KOPT-K1 (cell line): ENCODE results near the gene TMPRSS6.

ENCODE experiments used
- H3K27ac ChIP-seq: fragments of 200-600 bp; sonication (generic); 2 replicates; pipeline ENCODE4 v1.5.1; 2016; ENCODE audit warnings: antibody characterized with exemption, mild to moderate bottlenecking, low read depth, low read length; ENCODE audit not compliant: poor library complexity, severe bottlenecking
- H3K36me3 ChIP-seq: fragments of 200-600 bp; sonication (generic); 2 replicates; pipeline ENCODE4 v1.5.1; 2017; ENCODE audit warnings: antibody characterized with exemption, mild to moderate bottlenecking, low read length, moderate library complexity; ENCODE audit not compliant: insufficient read depth
- H3K9me3 ChIP-seq: fragments of 200-600 bp; sonication (generic); 2 replicates; pipeline ENCODE4 v1.5.1; 2017; ENCODE audit warnings: antibody characterized with exemption, low read length, mild to moderate bottlenecking; ENCODE audit not compliant: insufficient read depth, poor library complexity, severe bottlenecking

TMPRSS6 gene

GRCh38 chr22:37132773-37133172, 23.3 kb upstream of the TMPRSS6 start:
- Histone ChIP-seq H3K36me3 (peaks cover 11% of the 10 kb centered on the region; the same call in 1 of the 2 replicates), H3K27ac (no peak overlapping the region)

GRCh38 chr22:37129866-37130441, 20.4 kb upstream of the TMPRSS6 start:
- H3K36me3 ChIP-seq = peaks cover 5% of the 10 kb centered on the region; the same call in 1 of the 2 replicates
- H3K27ac ChIP-seq = no peak overlapping the region
- no peaks in the 10 kb centered on the region for H3K9me3 ChIP-seq

More at GRCh38 chr22:37132773-37133172, 23.3 kb upstream of the TMPRSS6 start:
- H3K9me3 ChIP-seq = no peaks in the 10 kb centered on the region

DNA sequence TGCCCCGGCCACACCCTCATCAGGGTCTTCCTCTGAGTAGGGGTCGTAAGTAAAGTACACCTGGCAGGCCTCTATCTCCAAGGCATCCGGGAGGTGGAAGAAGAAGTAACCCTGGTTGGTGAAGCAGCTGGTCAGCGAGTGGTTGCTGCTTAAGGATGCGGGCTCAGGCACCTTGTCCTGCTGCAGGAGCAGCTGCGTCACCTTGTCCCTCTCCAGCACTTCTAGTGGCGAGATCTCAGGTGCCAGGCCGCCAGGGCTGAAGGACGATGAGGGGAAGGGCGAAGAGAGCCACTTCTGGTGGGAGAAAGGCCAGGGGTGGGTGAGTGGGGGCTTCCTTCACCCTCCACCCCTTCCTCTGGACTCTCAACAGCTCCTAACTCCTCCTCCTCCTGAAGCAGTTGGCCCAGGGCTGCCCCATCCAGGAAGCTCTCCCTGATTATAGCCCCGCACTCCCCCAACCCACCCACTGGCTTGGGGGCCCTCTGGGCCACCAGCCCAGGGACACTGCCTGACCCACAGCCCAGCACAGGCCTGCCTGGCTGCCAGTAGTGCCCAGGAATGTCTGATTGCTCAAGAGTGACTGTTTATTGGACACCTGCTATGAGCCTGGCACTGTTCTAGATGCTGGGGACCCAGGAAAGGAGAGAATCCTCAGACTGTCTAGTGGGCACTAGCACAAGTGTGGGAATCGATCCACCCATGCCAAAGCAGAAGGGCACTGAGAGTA, 19.2 kb upstream of the TMPRSS6 start:
- no peaks in the 10 kb centered on the region for H3K9me3 ChIP-seq
- no peak overlapping the region for H3K27ac ChIP-seq
- H3K36me3 ChIP-seq = no peaks in the 10 kb centered on the region

DNA sequence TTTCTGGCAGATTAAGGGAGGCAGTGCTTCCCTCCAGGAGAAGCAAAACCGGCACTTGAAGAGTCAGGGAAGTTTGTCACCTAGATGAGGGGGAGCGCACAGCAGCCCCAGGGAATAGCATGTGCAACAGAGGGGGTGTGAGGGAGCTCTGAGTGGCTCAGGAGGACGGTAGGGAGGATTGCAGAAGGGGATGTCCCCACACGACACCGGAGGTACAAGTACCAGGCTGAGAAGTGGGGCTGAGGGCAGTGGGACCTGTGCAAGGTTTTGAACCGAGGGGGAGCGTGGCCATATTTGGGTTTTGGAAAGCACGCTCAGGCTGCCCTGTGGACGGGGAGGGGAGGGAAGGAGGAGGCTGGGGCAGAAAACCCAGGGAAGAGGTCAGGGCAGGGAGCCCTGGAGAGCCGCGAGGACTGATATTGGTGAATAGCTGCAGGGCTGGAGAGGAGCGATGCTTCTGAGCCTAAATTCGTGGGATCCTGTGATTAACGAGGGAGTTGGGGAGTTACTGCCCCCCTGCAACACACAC, 17.9 kb upstream of the TMPRSS6 start:
- Histone ChIP-seq H3K9me3 (no peaks in the 10 kb centered on the region), H3K36me3 (no peaks in the 10 kb centered on the region), H3K27ac (no peak overlapping the region)

DNA sequence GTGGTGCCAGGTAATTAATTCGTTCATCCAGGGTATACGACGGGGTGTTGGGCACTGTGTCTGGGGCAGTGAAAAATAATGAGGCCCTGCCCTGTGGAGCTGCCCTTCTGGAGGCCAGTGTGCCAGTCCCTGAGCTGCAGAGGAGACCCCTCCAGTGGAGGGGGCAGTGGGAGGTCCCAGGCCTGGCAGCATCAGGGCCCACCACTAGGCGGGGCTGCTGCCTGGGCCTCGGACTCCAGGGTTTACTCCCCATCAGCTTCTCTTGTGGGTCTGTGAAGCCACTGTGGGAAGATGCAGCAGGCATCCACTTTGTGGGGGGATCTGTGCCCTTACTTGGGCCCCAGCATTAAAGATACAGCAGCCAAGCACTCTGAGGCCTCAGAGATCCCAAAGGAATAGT, 17.4 kb upstream of the TMPRSS6 start:
- Histone ChIP-seq H3K9me3 (no peaks in the 10 kb centered on the region), H3K27ac (no peak overlapping the region), H3K36me3 (no peaks in the 10 kb centered on the region)

- H3K36me3 ChIP-seq = no peaks in the 10 kb centered on the region
- H3K27ac ChIP-seq = no peak overlapping the region
- no peaks in the 10 kb centered on the region for H3K9me3 ChIP-seq
Measured at GRCh38 chr22:37126383-37126782, 16.9 kb upstream of the TMPRSS6 start.

- H3K9me3 ChIP-seq = no peaks in the 10 kb centered on the region
- H3K36me3 ChIP-seq = no peaks in the 10 kb centered on the region
- peak overlapping the region; percentile 90 for H3K27ac ChIP-seq
Measured at GRCh38 chr22:37123649-37124048, 14.1 kb upstream of the TMPRSS6 start.

- Histone ChIP-seq H3K36me3 (no peaks in the 10 kb centered on the region), H3K9me3 (no peaks in the 10 kb centered on the region), H3K27ac (peak overlapping the region; percentile 90)
Measured at GRCh38 chr22:37122598-37123180, 13.2 kb upstream of the TMPRSS6 start.

DNA sequence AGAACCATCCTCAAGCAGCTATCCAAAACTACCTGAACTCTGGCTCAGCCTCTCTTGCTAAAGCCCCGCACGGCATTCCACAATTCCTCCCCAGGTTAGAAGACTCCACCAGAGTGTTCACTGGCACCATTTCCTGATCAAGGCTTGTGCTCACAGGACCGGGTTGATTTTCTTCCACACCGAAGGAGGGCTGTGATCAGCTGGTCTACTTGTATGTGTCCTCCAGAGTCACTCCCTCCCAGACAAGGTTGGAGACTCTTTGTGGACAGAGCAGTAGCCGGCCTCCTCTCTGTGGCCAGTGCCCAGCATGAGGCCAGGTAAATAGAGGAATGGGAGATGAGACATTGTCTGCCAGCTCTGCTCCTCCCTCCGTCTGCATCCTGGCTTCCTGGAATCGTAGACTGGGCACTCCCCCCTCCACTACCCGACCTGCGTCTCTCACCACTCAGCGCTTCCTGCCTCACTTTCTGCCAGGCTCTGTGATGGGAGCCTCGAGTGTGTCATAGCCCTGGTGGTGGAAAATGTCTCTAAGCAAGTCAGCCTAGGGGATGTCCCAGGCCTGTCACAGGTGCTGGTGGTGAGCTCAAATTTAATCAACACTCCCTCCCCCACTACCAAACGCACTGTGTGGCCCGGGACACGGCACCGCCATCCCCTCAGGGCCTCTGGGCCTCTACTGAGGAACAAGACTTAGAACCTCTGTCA, 12.5 kb upstream of the TMPRSS6 start:
- Histone ChIP-seq H3K9me3 (no peaks in the 10 kb centered on the region), H3K36me3 (no peaks in the 10 kb centered on the region), H3K27ac (peak overlapping the region; percentile 90)

DNA sequence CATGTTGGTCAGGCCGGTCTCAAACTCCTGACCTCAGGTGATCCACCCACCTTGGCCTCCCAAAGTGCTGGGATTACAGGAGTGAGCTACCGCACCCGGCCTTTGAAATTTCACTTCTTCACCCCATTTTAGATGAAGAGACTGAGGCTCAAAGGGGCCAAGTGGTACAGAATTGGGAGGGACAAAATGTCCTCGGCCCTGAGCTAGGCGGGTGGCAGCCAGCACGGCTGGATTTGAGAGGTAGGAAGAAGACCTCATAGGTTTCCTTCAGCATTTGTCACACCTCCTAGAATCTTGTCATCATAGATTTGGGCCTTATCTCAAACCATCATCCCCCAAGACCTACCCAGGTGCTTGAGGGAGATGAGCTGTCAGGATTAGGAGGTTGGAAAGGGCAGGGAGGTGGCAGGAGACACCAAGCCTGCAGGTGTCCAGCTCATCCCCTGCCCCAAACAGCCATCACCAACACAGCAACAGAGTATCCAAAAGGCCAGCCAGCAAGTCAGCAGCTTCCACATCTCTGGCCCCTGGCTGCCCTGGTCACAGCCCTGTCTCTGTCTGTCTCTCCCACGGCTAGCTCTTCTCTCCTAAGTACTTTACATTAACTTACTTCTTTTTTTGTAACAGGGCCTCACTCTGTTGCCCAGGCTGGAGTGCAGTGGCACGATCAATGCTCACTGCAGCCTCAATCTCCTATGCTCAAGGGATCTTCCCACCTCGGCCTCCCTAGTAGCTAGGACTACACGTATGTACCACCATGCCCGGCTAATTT, 11.2 kb upstream of the TMPRSS6 start:
- Histone ChIP-seq H3K36me3 (no peaks in the 10 kb centered on the region), H3K9me3 (no peaks in the 10 kb centered on the region), H3K27ac (peak overlapping the region; percentile 90)

GRCh38 chr22:37119872-37120271, 10.4 kb upstream of the TMPRSS6 start:
- no peaks in the 10 kb centered on the region for H3K36me3 ChIP-seq
- no peaks in the 10 kb centered on the region for H3K9me3 ChIP-seq
- H3K27ac ChIP-seq = no peak overlapping the region

GRCh38 chr22:37118083-37118482, 8.6 kb upstream of the TMPRSS6 start:
- Histone ChIP-seq H3K27ac (no peak overlapping the region), H3K36me3 (no peaks in the 10 kb centered on the region), H3K9me3 (no peaks in the 10 kb centered on the region)

DNA sequence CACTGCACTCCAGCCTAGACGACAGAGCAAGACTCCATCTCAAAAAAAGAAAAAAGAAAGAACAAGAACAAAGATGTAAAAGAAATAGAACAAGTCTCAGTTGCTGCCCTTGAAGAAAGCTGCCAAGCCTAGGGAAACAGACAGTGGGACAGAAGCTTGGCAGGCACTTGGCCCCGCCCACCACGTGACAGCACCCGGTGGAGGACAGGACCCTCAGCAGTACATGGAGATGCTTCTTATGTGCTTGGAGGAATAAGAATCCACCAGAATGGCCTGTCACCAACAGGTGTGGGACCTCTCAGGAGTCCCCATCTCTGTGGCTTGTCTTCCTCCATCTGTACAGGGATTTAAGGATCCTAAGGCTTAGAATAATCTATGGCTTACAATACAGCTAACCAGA, 7.6 kb upstream of the TMPRSS6 start:
- H3K9me3 ChIP-seq = no peaks in the 10 kb centered on the region
- no peaks in the 10 kb centered on the region for H3K36me3 ChIP-seq
- H3K27ac ChIP-seq = no peak overlapping the region

DNA sequence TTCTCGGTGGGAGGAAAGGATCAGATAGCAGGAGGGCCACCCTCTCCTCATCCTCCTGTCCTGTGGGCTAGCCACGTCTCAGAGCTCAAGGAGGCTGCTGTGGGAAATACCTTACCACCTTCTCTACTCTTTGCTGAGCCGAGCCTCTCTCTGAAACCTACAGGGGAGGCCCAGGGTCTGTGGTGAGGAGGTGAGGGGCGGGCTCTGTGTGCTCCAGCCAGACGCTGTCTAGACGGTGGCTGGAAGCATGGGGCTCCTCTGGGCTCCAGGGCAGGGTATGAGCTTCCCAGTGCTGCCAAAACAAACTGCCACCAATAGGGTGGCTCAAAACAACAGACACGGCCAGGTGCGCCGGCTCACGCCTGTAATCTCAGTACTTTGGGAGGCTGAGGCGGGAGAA, 5.5 kb upstream of the TMPRSS6 start:
- H3K36me3 ChIP-seq = no peaks in the 10 kb centered on the region
- no peaks in the 10 kb centered on the region for H3K9me3 ChIP-seq
- no peak overlapping the region for H3K27ac ChIP-seq
